ENCODE measurements around the gene SLC22A3.
"Not testable (repeated sequence)": the region's sequence is repeated elsewhere in the genome, so short reads cannot be mapped to it uniquely, and the experiment has no call there.

Gene SLC22A3

GRCh38 chr6:160348223-160349019 lies at the start of gene SLC22A3:
Gene SLC22A3 (plus strand): TSS chr6:160348378. CDS start chr6:160348420, 42 bp downstream.
- no peak for DNase-seq (ENCODE audit: low read depth)

GRCh38 chr6:160299559-160299958 lies 48.6 kb upstream of the SLC22A3 start:
- DNase-seq (ENCODE audit: low read depth) = no peak

GRCh38 chr6:160300076-160300695 lies 48.0 kb upstream of the SLC22A3 start:
- no peak for DNase-seq (ENCODE audit: low read depth)

GRCh38 chr6:160301339-160301738 lies 46.8 kb upstream of the SLC22A3 start:
- no peak for DNase-seq (ENCODE audit: low read depth)

GRCh38 chr6:160302431-160303082 lies 45.6 kb upstream of the SLC22A3 start:
- not testable (repeated sequence) for DNase-seq (ENCODE audit: low read depth)

- DNase-seq (ENCODE audit: low read depth) = no peak
Observed at GRCh38 chr6:160303806-160304205, 44.4 kb upstream of the SLC22A3 start.

GRCh38 chr6:160305926-160306713 lies 42.1 kb upstream of the SLC22A3 start:
- DNase-seq (ENCODE audit: low read depth) = no peak

- no peak for DNase-seq (ENCODE audit: low read depth)
Observed at GRCh38 chr6:160309718-160310117, 38.5 kb upstream of the SLC22A3 start.

- no peak for DNase-seq (ENCODE audit: low read depth)
Observed at GRCh38 chr6:160312900-160313299, 35.3 kb upstream of the SLC22A3 start.

GRCh38 chr6:160315310-160315709 lies 32.9 kb upstream of the SLC22A3 start:
- DNase-seq (ENCODE audit: low read depth) = no peak

- no peak for DNase-seq (ENCODE audit: low read depth)
Observed at GRCh38 chr6:160316261-160316660, 31.9 kb upstream of the SLC22A3 start.

- no peak for DNase-seq (ENCODE audit: low read depth)
Observed at GRCh38 chr6:160319246-160319645, 28.9 kb upstream of the SLC22A3 start.

- DNase-seq (ENCODE audit: low read depth) = no peak
Observed at GRCh38 chr6:160321729-160322505, 26.3 kb upstream of the SLC22A3 start.

GRCh38 chr6:160327981-160328380 lies 20.2 kb upstream of the SLC22A3 start:
- no peak for DNase-seq (ENCODE audit: low read depth)

GRCh38 chr6:160328447-160328846 lies 19.7 kb upstream of the SLC22A3 start:
- no peak for DNase-seq (ENCODE audit: low read depth)

GRCh38 chr6:160329188-160329587 lies 19.0 kb upstream of the SLC22A3 start:
- no peak for DNase-seq (ENCODE audit: low read depth)

- DNase-seq (ENCODE audit: low read depth) = no peak
Observed at GRCh38 chr6:160330619-160331018, 17.6 kb upstream of the SLC22A3 start.

- DNase-seq (ENCODE audit: low read depth) = no peak
Observed at GRCh38 chr6:160331204-160331603, 17.0 kb upstream of the SLC22A3 start.

GRCh38 chr6:160331753-160332152 lies 16.4 kb upstream of the SLC22A3 start:
- DNase-seq (ENCODE audit: low read depth) = no peak

GRCh38 chr6:160333101-160333500 lies 15.1 kb upstream of the SLC22A3 start:
- DNase-seq (ENCODE audit: low read depth) = no peak

GRCh38 chr6:160333841-160334240 lies 14.3 kb upstream of the SLC22A3 start:
- DNase-seq (ENCODE audit: low read depth) = no peak
